ENCODE results near the gene MARCKS. TPM values are rescaled to one million over a fixed set of nuclear protein-coding genes. Genes with fewer than 3 reads are reported as not detected.

Gene MARCKS
- total and polyA plus RNA-seq, 4 donors = 308 to 739 (median 454) TPM

GRCh38 chr6:113847447-113847846 lies 9.7 kb upstream of the MARCKS start:
- 80% methylated on average over 2 of the region's 5 CpGs for WGBS (ENCODE audit: insufficient coverage)
- no peaks in the 10 kb centered on the region for H3K9me3 ChIP-seq (ENCODE audit: control insufficient read depth, insufficient read depth, low read length)
- H3K27ac ChIP-seq (ENCODE audit: low read depth, low read length) = no peak overlapping the region
- DNase-seq (ENCODE audit: low read depth in 4 of 6, low spot score in 6 of 6) = no peak
- H3K36me3 ChIP-seq (ENCODE audit: control insufficient read depth, insufficient read depth, low read length) = no peaks in the 10 kb centered on the region
- H3K27me3 ChIP-seq (ENCODE audit: control insufficient read depth, insufficient read depth, low read length) = no peaks in the 10 kb centered on the region
- H3K4me3 ChIP-seq (ENCODE audit: low read depth, low read length) = no peak overlapping the region
- H3K4me1 ChIP-seq (ENCODE audit: control insufficient read depth, insufficient read depth, low read length) = no peaks in the 10 kb centered on the region

- H3K27ac ChIP-seq (ENCODE audit: low read depth, low read length) = no peak overlapping the region
Measured at GRCh38 chr6:113848280-113848679, 8.9 kb upstream of the MARCKS start.

GRCh38 chr6:113848811-113849210 lies 8.3 kb upstream of the MARCKS start:
- no CpG with 5 or more reads among the region's 1 CpG for WGBS (ENCODE audit: insufficient coverage)
- H3K9me3 ChIP-seq (ENCODE audit: control insufficient read depth, insufficient read depth, low read length) = no peaks in the 10 kb centered on the region
- DNase-seq (ENCODE audit: low read depth in 4 of 6, low spot score in 6 of 6) = no peak
- no peaks in the 10 kb centered on the region for H3K27me3 ChIP-seq (ENCODE audit: control insufficient read depth, insufficient read depth, low read length)
- H3K27ac ChIP-seq (ENCODE audit: low read depth, low read length) = no peak overlapping the region
- H3K36me3 ChIP-seq (ENCODE audit: control insufficient read depth, insufficient read depth, low read length) = no peaks in the 10 kb centered on the region
- H3K4me1 ChIP-seq (ENCODE audit: control insufficient read depth, insufficient read depth, low read length) = no peaks in the 10 kb centered on the region
- no peak overlapping the region for H3K4me3 ChIP-seq (ENCODE audit: low read depth, low read length)

More at GRCh38 chr6:113848280-113848679, 8.9 kb upstream of the MARCKS start:
- no peaks in the 10 kb centered on the region for H3K4me1 ChIP-seq (ENCODE audit: control insufficient read depth, insufficient read depth, low read length)
- H3K4me3 ChIP-seq (ENCODE audit: low read depth, low read length) = no peak overlapping the region
- no peaks in the 10 kb centered on the region for H3K9me3 ChIP-seq (ENCODE audit: control insufficient read depth, insufficient read depth, low read length)
- DNase-seq (ENCODE audit: low read depth in 4 of 6, low spot score in 6 of 6) = no peak
- no peaks in the 10 kb centered on the region for H3K36me3 ChIP-seq (ENCODE audit: control insufficient read depth, insufficient read depth, low read length)
- H3K27me3 ChIP-seq (ENCODE audit: control insufficient read depth, insufficient read depth, low read length) = no peaks in the 10 kb centered on the region

- 79% methylated on average over 2 of the region's 3 CpGs for WGBS (ENCODE audit: insufficient coverage)
- H3K9me3 ChIP-seq (ENCODE audit: control insufficient read depth, insufficient read depth, low read length) = no peaks in the 10 kb centered on the region
- peaks cover 3% of the 10 kb centered on the region for H3K4me1 ChIP-seq (ENCODE audit: control insufficient read depth, insufficient read depth, low read length)
- peak overlapping the region; percentile 33 for H3K27ac ChIP-seq (ENCODE audit: low read depth, low read length)
- no peaks in the 10 kb centered on the region for H3K27me3 ChIP-seq (ENCODE audit: control insufficient read depth, insufficient read depth, low read length)
- no peaks in the 10 kb centered on the region for H3K36me3 ChIP-seq (ENCODE audit: control insufficient read depth, insufficient read depth, low read length)
- DNase-seq (ENCODE audit: low read depth in 4 of 6, low spot score in 6 of 6) = no peak
- H3K4me3 ChIP-seq (ENCODE audit: low read depth, low read length) = no peak overlapping the region
Measured at GRCh38 chr6:113853252-113853651, 3.9 kb upstream of the MARCKS start.

GRCh38 chr6:113854531-113855499 lies 2.3 kb upstream of the MARCKS start:
- DNase-seq (ENCODE audit: low read depth in 4 of 6, low spot score in 6 of 6) = peak; percentile 72 to 99 (median 90)
- Histone ChIP-seq H3K4me1 (ENCODE audit: control insufficient read depth, insufficient read depth, low read length) (peaks cover 3% of the 10 kb centered on the region), H3K27me3 (ENCODE audit: control insufficient read depth, insufficient read depth, low read length) (no peaks in the 10 kb centered on the region), H3K27ac (ENCODE audit: low read depth, low read length) (peak overlapping the region; percentile 100), H3K4me3 (ENCODE audit: low read depth, low read length) (peak overlapping the region; percentile 98), H3K36me3 (ENCODE audit: control insufficient read depth, insufficient read depth, low read length) (peaks cover 4% of the 10 kb centered on the region), H3K9me3 (ENCODE audit: control insufficient read depth, insufficient read depth, low read length) (no peaks in the 10 kb centered on the region)
- WGBS (ENCODE audit: insufficient coverage) = 2% methylated on average over 16 of the region's 56 CpGs

- Histone ChIP-seq H3K4me1 (ENCODE audit: control insufficient read depth, insufficient read depth, low read length) (peaks cover 3% of the 10 kb centered on the region), H3K4me3 (ENCODE audit: low read depth, low read length) (peak overlapping the region; percentile 98), H3K27me3 (ENCODE audit: control insufficient read depth, insufficient read depth, low read length) (no peaks in the 10 kb centered on the region), H3K27ac (ENCODE audit: low read depth, low read length) (peak overlapping the region; percentile 100), H3K9me3 (ENCODE audit: control insufficient read depth, insufficient read depth, low read length) (no peaks in the 10 kb centered on the region), H3K36me3 (ENCODE audit: control insufficient read depth, insufficient read depth, low read length) (peaks cover 7% of the 10 kb centered on the region)
- DNase-seq (ENCODE audit: low read depth in 4 of 6, low spot score in 6 of 6) = peak; percentile 55 to 94 (median 79)
- 0% methylated on average over 20 of the region's 27 CpGs for WGBS (ENCODE audit: insufficient coverage)
Measured at GRCh38 chr6:113855500-113856374, 1.4 kb upstream of the MARCKS start.

- peak overlapping the region; percentile 100 for H3K27ac ChIP-seq (ENCODE audit: low read depth, low read length)
Measured at GRCh38 chr6:113856375-113856624, 845 bp upstream of the MARCKS start.

GRCh38 chr6:113857556-113858479 lies 673 bp downstream of the MARCKS start:
- H3K4me1 ChIP-seq (ENCODE audit: control insufficient read depth, insufficient read depth, low read length) = peaks cover 3% of the 10 kb centered on the region
- peak overlapping the region; percentile 100 for H3K27ac ChIP-seq (ENCODE audit: low read depth, low read length)
- H3K4me3 ChIP-seq (ENCODE audit: low read depth, low read length) = peak overlapping the region; percentile 98
- H3K36me3 ChIP-seq (ENCODE audit: control insufficient read depth, insufficient read depth, low read length) = peaks cover 7% of the 10 kb centered on the region
- H3K9me3 ChIP-seq (ENCODE audit: control insufficient read depth, insufficient read depth, low read length) = no peaks in the 10 kb centered on the region
- peak in 5 of 6 donors; percentile 45 to 93 (median 65) for DNase-seq (ENCODE audit: low read depth in 4 of 6, low spot score in 6 of 6)
- WGBS (ENCODE audit: insufficient coverage) = 0% methylated on average over 19 of the region's 43 CpGs
- no peaks in the 10 kb centered on the region for H3K27me3 ChIP-seq (ENCODE audit: control insufficient read depth, insufficient read depth, low read length)

More at GRCh38 chr6:113856375-113856624, 845 bp upstream of the MARCKS start:
- H3K4me3 ChIP-seq (ENCODE audit: low read depth, low read length) = peak overlapping the region; percentile 98
- peak in 1 of 6 donors; percentile 33 for DNase-seq (ENCODE audit: low read depth in 4 of 6, low spot score in 6 of 6)
- peaks cover 3% of the 10 kb centered on the region for H3K4me1 ChIP-seq (ENCODE audit: control insufficient read depth, insufficient read depth, low read length)
- WGBS (ENCODE audit: insufficient coverage) = no CpG with 5 or more reads among the region's 10 CpGs
- no peaks in the 10 kb centered on the region for H3K9me3 ChIP-seq (ENCODE audit: control insufficient read depth, insufficient read depth, low read length)
- peaks cover 7% of the 10 kb centered on the region for H3K36me3 ChIP-seq (ENCODE audit: control insufficient read depth, insufficient read depth, low read length)
- H3K27me3 ChIP-seq (ENCODE audit: control insufficient read depth, insufficient read depth, low read length) = no peaks in the 10 kb centered on the region

Data from spinal cord (tissue), 10 donors.